Stimulated activated naive CD8-positive, alpha-beta T cell treated with anti-CD3 and anti-CD28 coated beads, Interleukin-15, amount 100 ng/mL, for 72 hours (primary cell): ENCODE results near the gene RUFY1.
"Not testable (repeated sequence)": the region's sequence is repeated elsewhere in the genome, so short reads cannot be mapped to it uniquely, and the experiment has no call there.

Experiments
- ATAC-seq: fragments of 150-1000 bp; cut with Tn5 transposase; 2 replicates; pipeline ENCODE4 v1.10.0; 2021; ENCODE audit warnings: mild to moderate bottlenecking, moderate library complexity
- DNase-seq, 2 donors: peaks; one replicate each; pipeline ENCODE4 v3.0.0; 2021 to 2022
- H3K27ac Mint-ChIP-seq, 2 donors: one replicate each; pipeline ENCODE4 v1.8.0; 2022; ENCODE audit warnings: mild to moderate bottlenecking in 2 of 2, mixed read lengths in 2 of 2, moderate library complexity in 2 of 2
- H3K27me3 Mint-ChIP-seq: one replicate; pipeline ENCODE4 v1.8.0; 2022; ENCODE audit warnings: mixed read lengths
- H3K4me1 Mint-ChIP-seq: one replicate; pipeline ENCODE4 v1.8.0; 2022; ENCODE audit warnings: mild to moderate bottlenecking, mixed read lengths
- H3K4me3 Mint-ChIP-seq, 2 donors: one replicate each; pipeline ENCODE4 v1.8.0; 2022; ENCODE audit warnings: mild to moderate bottlenecking in 2 of 2, mixed read lengths in 2 of 2, moderate library complexity in 1 of 2
- H3K9me3 Mint-ChIP-seq, 2 donors: one replicate each; pipeline ENCODE4 v1.8.0; 2022; ENCODE audit warnings: mixed read lengths in 2 of 2

The RUFY1 gene

DNA sequence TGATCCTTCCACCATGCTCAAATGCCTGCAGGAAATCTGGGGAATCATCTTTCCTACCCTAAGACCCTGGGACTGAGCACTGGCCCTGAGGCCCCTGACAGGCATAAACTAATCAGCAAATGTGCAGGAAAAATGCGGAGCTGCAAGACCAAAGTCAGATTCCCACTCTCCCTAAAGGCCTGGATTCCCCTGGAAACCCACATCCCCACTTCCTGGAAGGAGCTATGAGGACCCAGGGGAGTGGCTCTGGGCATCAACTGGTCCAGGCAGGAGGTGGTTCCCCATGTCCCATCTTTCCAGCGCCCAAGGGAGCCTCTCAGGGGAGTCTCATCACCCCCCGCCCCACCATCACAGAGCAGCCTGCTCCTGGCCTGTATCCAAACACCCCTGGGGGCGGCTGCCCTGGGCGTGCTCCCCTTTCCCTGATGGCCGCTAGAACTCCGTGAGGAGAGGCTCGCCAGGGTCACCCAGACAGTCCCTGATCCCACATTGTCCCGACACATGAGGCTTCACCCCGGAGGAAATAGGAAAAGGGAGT, 98.9 kb downstream of the RUFY1 start:
- not testable (repeated sequence) for H3K4me1 Mint-ChIP-seq, DNase-seq, H3K4me3 Mint-ChIP-seq, ATAC-seq, H3K27ac Mint-ChIP-seq, H3K27me3 Mint-ChIP-seq, H3K9me3 Mint-ChIP-seq

DNA sequence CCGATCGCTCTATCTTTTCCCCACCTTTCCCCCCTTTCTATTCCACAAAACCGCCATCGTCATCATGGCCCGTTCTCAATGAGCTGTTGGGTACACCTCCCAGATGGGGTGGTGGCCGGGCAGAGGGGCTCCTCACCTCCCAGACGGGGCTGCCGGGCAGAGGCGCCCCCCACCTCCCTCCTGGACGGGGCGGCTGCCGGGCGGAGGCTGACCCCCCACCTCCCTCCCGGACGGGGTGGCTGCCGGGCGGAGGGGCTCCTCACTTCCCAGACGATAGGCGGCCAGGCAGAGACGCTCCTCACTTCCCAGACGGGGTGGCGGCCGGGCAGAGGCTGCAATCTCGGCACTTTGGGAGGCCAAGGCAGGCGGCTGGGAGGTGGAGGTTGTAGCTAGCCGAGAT, 99.9 kb downstream of the RUFY1 start:
- H3K27me3 Mint-ChIP-seq, H3K4me1 Mint-ChIP-seq, H3K9me3 Mint-ChIP-seq, H3K27ac Mint-ChIP-seq, H3K4me3 Mint-ChIP-seq, ATAC-seq, DNase-seq: not testable (repeated sequence)

DNA sequence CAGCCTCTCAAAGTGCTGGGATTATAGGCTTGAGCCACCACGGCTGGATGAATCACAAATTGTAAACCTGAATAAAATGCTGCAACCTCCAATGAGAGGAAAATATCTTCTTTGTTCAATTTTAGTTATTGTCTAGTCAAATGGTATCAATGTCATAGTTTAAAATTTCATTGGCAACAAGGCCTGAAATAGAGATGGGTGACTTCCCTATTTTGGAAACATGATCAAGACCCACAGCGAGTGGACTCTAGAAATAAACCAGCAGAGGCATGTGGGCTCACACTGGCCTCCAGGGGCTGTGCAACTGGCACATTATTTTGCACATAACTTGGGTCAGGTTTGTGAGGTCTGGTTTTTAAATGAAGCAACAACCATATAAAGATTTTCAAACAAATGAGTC, 102.8 kb downstream of the RUFY1 start:
- not testable (repeated sequence) for DNase-seq, ATAC-seq, H3K27me3 Mint-ChIP-seq, H3K4me1 Mint-ChIP-seq, H3K27ac Mint-ChIP-seq, H3K4me3 Mint-ChIP-seq, H3K9me3 Mint-ChIP-seq

DNA sequence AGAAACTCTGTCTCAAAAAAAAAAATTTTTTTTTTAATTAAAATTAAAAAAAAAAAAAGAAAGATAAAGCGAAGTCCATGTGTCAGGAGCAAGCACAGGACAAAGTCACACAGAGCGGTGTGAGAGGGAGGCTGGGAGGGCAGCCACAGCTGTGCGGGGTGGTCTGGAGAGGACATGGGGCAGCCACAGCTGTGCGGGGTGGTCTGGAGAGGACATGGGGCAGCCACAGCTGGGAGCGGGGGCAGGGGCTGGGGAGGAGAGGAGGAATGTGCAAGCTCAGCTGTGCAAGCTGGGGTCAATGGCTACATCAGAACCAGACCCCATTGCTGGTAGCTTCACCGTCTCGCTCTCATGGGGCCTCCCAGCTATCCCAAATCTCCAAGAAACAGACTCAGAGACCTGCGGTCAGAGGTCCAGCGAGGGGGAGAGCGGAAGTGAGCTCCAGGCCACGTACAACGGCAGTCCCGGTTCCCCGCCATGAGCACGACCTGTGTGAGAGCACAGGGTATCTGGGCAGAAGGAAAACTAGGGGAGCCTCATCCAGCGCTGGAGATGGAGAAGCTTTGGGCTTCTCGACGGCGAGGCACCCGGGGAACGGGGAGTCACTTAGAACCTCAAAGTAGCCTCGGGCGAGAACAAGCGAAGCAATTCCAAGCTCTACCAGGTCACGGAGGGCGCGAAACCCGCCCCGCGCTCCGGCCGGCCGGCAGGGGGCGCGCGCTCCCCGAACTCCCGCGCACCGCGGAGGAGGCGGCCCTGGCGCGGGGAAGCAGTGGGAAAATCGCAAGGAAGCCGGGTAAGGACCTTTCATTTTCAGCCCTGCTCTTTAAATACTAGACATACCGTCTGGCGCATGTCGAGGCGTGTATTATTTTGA, 107.2 kb downstream of the RUFY1 start:
- DNase-seq (peak in 1 of 2 donors; percentile 26), ATAC-seq (peak; percentile 95)
- H3K9me3 Mint-ChIP-seq, H3K27me3 Mint-ChIP-seq, H3K4me1 Mint-ChIP-seq, H3K27ac Mint-ChIP-seq, H3K4me3 Mint-ChIP-seq: not testable (repeated sequence)

DNA sequence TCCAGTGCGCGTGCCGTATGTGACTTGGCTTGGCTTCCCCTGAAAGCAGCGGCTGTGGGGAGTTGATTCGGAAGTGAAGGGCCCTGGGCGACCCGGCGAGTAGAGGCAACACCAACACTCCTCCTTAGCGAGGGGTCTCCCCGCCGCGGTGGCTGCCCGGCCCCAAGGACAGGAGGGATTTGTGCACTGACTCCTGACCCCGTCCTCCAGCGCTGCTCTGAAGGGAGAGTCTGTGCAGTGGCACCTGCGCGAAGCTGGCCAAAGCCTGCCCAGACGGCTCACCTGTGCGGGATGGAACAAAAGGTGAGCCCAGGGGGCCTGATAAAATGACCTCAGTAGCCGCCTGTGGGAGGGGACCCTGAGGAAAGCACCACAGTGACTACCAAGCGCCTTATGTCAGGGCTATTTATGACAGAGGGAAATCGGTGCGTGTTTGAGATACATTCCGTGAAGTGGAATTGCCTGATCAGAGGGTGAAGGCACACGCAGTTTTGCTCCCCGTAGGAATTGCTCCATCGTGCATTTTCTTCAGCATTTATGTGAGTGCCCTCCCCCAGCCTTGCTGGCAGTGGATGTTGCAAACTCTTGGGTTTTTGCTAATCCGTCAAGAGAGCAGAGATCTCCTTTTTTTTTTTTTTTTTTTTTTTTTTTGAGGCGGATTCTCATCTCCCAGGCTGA, 108.0 kb downstream of the RUFY1 start:
- Mint-ChIP-seq H3K27ac (peak overlapping the region in 1 of 2 donors; percentile 28), H3K4me3 (peak overlapping the region; percentile 85 to 88)
- not testable (repeated sequence) for DNase-seq, H3K4me1 Mint-ChIP-seq, H3K9me3 Mint-ChIP-seq, H3K27me3 Mint-ChIP-seq
- peak; percentile 83 for ATAC-seq
